ENCODE results near the gene MTNR1A. TPM values are rescaled to one million over a fixed set of nuclear protein-coding genes. Genes with fewer than 3 reads are reported as not detected.
A peak's percentile ranks its signal among the peaks of the same experiment; 100 is the strongest.

The MTNR1A gene
- total and polyA plus RNA-seq, 9 of the 15 experiments (the other 6 are each of a cell fraction or from before 2014, with no cell fraction given): 0.09 to 0.12 (median 0.10) TPM; not detected in 5

DNA sequence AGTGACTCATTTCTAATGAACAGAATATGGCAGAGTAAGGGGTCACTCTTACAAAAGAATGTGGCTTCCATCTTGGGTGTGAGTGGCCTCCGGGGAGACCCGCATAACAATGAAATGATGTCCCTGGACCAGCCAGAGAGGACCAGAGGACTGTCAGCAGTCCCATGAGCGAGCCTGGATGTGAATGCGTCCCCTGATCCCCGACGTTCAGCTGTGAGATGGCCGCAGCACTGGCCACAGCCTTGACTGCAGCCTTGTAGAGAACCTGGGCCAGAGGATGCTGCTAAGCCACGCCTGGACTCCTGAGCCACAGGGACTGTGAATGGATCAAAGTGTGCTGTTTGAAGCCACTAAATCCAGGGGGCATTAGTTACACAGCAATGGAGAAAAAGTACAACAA, 53.8 kb downstream of the MTNR1A start:
- Histone ChIP-seq H3K27ac (ENCODE audit: extremely low read depth, low read depth, low read length) (peak overlapping the region; percentile 87), H3K9me1 (ENCODE audit: control insufficient read depth, insufficient read depth, low read length) (no peaks in the 10 kb centered on the region), H3K79me2 (ENCODE audit: control insufficient read depth, insufficient read depth, low read length) (peaks cover 32% of the 10 kb centered on the region), H2AFZ (ENCODE audit: low read depth, low read length) (peak overlapping the region; percentile 93), H3K9ac (ENCODE audit: insufficient read depth in 1 of 2, low read depth in 2 of 2, low read length in 2 of 2) (peak overlapping the region; percentile 75 to 81; a peak in 3 of 4 replicates), H3K4me1 (replicated peaks in 1 of 2; ENCODE audit: control insufficient read depth in 2 of 2, insufficient read depth in 2 of 2, low read length in 2 of 2) (peaks cover 6 to 8% of the 10 kb centered on the region in 2 experiments; a peak in 4 of 5 replicates), H3K4me3 (peak overlapping the region; percentile 36), H3K36me3 (ENCODE audit: control insufficient read depth, insufficient read depth, low read length) (peaks cover 5% of the 10 kb centered on the region; the same call in 2 of the 3 replicates), H3K27me3 (ENCODE audit: control insufficient read depth in 2 of 2, insufficient read depth in 2 of 2, low read length in 2 of 2) (peaks cover under 1 to 2% of the 10 kb centered on the region in 2 experiments; a peak in 1 of 5 replicates), H3K4me2 (ENCODE audit: insufficient read depth, low read length) (peak overlapping the region; percentile 88), H3K9me3 (replicated peaks; ENCODE audit: control insufficient read depth, insufficient read depth, low read depth, low read length) (no peaks in the 10 kb centered on the region), H4K20me1 (replicated peaks; ENCODE audit: control insufficient read depth, insufficient read depth, low read length) (no peaks in the 10 kb centered on the region)
- ATAC-seq (peak; percentile 10), DNase-seq (ENCODE audit: extremely low read depth in 1 of 4, low spot score in 3 of 4) (peak in 2 of 4 experiments; percentile 27 to 28), FAIRE-seq (no peak)
- in situ Hi-C loops (cut with MboI): no loop called here
- TF ChIP-seq YY1 (IDR thresholded peaks at IDR 0.05; ENCODE audit: borderline replicate concordance in 1 of 3, control insufficient read depth in 1 of 3, extremely low read depth in 1 of 3, insufficient read depth in 3 of 3, insufficient read length in 1 of 3, insufficient replicate concordance in 2 of 3, low read depth in 1 of 3, low read length in 2 of 3): peak in 1 of 3 experiments; percentile 59
- 0 out of 4 replicates have a peak, but pooled peaks of 1 of the 2 experiments have one; percentile 23 for TF ChIP-seq RCOR1 (IDR thresholded peaks at IDR 0.05; ENCODE audit: borderline replicate concordance in 1 of 2, low read depth in 2 of 2, low read length in 2 of 2)
- TF ChIP-seq POLR2B (IDR thresholded peaks at IDR 0.05; ENCODE audit: low read depth, partially characterized antibody): no peak
- TF ChIP-seq ZNF316 (IDR thresholded peaks at IDR 0.05): peak; percentile 42; the same call in 1 of the 2 replicates
- TF ChIP-seq KLF1 (tag; IDR thresholded peaks at IDR 0.05): no peak
- POLR2A ChIA-PET: interaction anchor here (0.9 to 1.2 kb wide), 2 partner anchors 19 to 37 kb away, joined by 3 to 4 read pairs; no protein-coding TSS in a partner anchor
- CTCF ChIA-PET (ENCODE audit: low intra/inter-chr PET ratio): no interaction called here
- no TSS peak for BruUV-seq (replicated peaks)
- WGBS (ENCODE audit: insufficient coverage, low coverage, missing lambda C conversion rate): 43% methylated on average over 8 of the region's 8 CpGs
- intact Hi-C loops (cut with micrococcal nuclease): loop anchor here (2.0 kb wide), 1 partner anchor 35 kb away; no protein-coding TSS in a partner anchor
